DMS153 treated with DMSO at 0.1 percent for 48 hours (cell line): ENCODE measurements around the gene GLYATL1B.

ENCODE experiments used
- DNase-seq: peaks from one replicate; lab custom pipeline; 2025; ENCODE audit not compliant: unreplicated experiment; lab: John Stamatoyannopoulos, UW

Gene GLYATL1B

DNA sequence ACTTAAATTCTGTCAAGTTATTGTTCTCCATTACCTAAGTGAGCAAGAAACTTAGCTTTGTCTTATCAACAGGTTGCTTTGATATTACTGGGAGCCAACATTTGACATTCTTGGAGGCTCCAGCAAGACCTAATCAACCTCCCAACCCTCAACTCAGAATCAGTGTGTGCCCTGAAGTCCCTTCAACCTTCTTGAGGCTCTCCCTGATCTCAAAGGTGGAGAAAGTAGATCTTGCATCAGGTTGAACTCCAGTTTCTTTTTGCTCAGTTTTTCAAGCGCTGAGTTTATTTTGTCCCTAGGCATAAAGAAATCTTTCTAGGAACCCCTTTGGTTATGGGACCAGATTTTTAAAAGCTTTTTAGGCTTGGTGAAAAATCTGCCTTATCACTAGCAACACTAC, 58.0 kb downstream of the GLYATL1B start:
- DNase-seq, result no peak
